IMR-90 (cell line): ENCODE data around the gene TRMT11.

Experiments used
- MAFK ChIP-seq: IDR thresholded peaks from 2 replicates; pipeline ENCODE4 v1.6.1; 2012; ENCODE audit warnings: low read depth, low read length, improper control_type of control experiment
- POLR2A ChIP-seq: IDR thresholded peaks from 2 replicates; pipeline ENCODE4 v1.6.1; 2012; ENCODE audit warnings: mild to moderate bottlenecking, low read depth, low read length
- RAD21 ChIP-seq: IDR thresholded peaks from 2 replicates; pipeline ENCODE4 v1.6.1; 2012; ENCODE audit warnings: low read length, improper control_type of control experiment
- SMC3 ChIP-seq: fragments of 150-350 bp; IDR thresholded peaks from 2 replicates; pipeline ENCODE4 v1.6.1; 2016; ENCODE audit warnings: low read depth, mild to moderate bottlenecking, antibody characterized with exemption, low read length, moderate library complexity

- no peak for TF ChIP-seq POLR2A
- no peak for TF ChIP-seq RAD21
- TF ChIP-seq MAFK: no peak
- TF ChIP-seq SMC3: no peak
Measured at GRCh38 chr6:126067073-126067472, 80.7 kb downstream of the TRMT11 start.
